Measurements from ENCODE around the gene SMG9. TPM values are rescaled to one million over a fixed set of nuclear protein-coding genes. Genes with fewer than 3 reads are reported as not detected.

SMG9 gene
- total RNA-seq, 1 experiment from 2014 or later = 49.9 TPM

DNA sequence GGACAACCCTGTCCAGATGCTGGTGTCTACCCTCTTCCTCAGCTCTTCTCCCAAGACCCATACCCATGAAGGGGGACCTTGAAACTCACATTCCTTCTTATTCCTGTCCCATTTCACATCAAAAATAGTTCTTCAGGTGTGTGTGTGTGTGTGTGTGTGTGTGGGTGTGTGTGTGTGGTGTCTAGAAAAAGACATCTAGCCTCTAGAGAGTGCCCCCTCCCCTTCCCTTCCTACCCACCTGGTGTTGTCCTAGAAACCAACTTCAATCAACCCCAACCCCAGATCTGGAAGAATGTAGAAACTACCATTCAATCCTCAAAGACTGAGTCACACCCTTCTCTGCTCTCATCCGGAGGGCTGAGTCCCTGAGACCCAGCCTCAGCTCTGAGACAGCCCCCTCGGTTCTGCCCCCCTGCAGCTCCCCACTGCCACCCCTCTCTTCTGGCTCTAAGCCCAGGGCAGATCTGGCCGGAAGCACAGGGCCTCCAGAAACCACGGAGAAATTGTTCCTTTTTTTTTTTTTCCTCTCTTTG is 22.5 kb upstream of the SMG9 start:
- Histone ChIP-seq H3K9me3 (ENCODE audit: control insufficient read depth, insufficient read depth, low read depth, low read length) (no peaks in the 10 kb centered on the region), H3K4me1 (ENCODE audit: control insufficient read depth, insufficient read depth, low read length) (peaks cover 37% of the 10 kb centered on the region), H3K36me3 (ENCODE audit: control insufficient read depth, insufficient read depth, low read length) (no peaks in the 10 kb centered on the region; the same call in 1 of the 2 replicates), H3K27ac (ENCODE audit: low read length) (peak overlapping the region; percentile 98), H3K27me3 (ENCODE audit: control insufficient read depth, insufficient read depth, low read length) (no peaks in the 10 kb centered on the region), H3K4me3 (ENCODE audit: low read depth in 2 of 2, low read length in 2 of 2) (peak overlapping the region in 1 of 2 experiments; percentile 21; a peak in 1 of 4 replicates)
- TF ChIP-seq, protein P1, sequence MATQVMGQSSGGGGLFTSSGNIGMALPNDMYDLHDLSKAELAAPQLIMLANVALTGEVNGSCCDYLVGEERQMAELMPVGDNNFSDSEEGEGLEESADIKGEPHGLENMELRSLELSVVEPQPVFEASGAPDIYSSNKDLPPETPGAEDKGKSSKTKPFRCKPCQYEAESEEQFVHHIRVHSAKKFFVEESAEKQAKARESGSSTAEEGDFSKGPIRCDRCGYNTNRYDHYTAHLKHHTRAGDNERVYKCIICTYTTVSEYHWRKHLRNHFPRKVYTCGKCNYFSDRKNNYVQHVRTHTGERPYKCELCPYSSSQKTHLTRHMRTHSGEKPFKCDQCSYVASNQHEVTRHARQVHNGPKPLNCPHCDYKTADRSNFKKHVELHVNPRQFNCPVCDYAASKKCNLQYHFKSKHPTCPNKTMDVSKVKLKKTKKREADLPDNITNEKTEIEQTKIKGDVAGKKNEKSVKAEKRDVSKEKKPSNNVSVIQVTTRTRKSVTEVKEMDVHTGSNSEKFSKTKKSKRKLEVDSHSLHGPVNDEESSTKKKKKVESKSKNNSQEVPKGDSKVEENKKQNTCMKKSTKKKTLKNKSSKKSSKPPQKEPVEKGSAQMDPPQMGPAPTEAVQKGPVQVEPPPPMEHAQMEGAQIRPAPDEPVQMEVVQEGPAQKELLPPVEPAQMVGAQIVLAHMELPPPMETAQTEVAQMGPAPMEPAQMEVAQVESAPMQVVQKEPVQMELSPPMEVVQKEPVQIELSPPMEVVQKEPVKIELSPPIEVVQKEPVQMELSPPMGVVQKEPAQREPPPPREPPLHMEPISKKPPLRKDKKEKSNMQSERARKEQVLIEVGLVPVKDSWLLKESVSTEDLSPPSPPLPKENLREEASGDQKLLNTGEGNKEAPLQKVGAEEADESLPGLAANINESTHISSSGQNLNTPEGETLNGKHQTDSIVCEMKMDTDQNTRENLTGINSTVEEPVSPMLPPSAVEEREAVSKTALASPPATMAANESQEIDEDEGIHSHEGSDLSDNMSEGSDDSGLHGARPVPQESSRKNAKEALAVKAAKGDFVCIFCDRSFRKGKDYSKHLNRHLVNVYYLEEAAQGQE (IDR thresholded peaks at IDR 0.05; ENCODE audit: insufficient read depth in 1 of 2, low read depth in 2 of 2, low read length in 1 of 2) = no peak
- TF ChIP-seq POLR2AphosphoS5 (IDR thresholded peaks at IDR 0.05; ENCODE audit: low read depth, low read length) (no peak), TCF7L2 (IDR thresholded peaks at IDR 0.05; ENCODE audit: low read depth, low read length) (no peak), SIN3A (IDR thresholded peaks at IDR 0.05; ENCODE audit: borderline replicate concordance, insufficient read depth, low read depth, low read length) (no peak)
- TF ChIP-seq, protein P2, sequence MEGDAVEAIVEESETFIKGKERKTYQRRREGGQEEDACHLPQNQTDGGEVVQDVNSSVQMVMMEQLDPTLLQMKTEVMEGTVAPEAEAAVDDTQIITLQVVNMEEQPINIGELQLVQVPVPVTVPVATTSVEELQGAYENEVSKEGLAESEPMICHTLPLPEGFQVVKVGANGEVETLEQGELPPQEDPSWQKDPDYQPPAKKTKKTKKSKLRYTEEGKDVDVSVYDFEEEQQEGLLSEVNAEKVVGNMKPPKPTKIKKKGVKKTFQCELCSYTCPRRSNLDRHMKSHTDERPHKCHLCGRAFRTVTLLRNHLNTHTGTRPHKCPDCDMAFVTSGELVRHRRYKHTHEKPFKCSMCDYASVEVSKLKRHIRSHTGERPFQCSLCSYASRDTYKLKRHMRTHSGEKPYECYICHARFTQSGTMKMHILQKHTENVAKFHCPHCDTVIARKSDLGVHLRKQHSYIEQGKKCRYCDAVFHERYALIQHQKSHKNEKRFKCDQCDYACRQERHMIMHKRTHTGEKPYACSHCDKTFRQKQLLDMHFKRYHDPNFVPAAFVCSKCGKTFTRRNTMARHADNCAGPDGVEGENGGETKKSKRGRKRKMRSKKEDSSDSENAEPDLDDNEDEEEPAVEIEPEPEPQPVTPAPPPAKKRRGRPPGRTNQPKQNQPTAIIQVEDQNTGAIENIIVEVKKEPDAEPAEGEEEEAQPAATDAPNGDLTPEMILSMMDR (IDR thresholded peaks at IDR 0.05) = no peak
- ChIA-PET CTCF (interaction anchor here (0.9 to 2.4 kb wide), 2 partner anchors 10 to 109 kb away, joined by 7 to 10 read pairs; no protein-coding TSS in a partner anchor), POLR2A (no interaction called here)
- ATAC-seq (no peak), DNase-seq (ENCODE audit: low read depth, low spot score) (no peak)
- BruUV-seq (replicated peaks) = no TSS peak
- intact Hi-C loops (cut with micrococcal nuclease; ENCODE audit: unreplicated experiment) = no loop called here
- in situ Hi-C loops (cut with HindIII; ENCODE audit: low pct_unique_long_range_greater_than_20kb, low sequenced_read_pairs) = no loop called here

DNA sequence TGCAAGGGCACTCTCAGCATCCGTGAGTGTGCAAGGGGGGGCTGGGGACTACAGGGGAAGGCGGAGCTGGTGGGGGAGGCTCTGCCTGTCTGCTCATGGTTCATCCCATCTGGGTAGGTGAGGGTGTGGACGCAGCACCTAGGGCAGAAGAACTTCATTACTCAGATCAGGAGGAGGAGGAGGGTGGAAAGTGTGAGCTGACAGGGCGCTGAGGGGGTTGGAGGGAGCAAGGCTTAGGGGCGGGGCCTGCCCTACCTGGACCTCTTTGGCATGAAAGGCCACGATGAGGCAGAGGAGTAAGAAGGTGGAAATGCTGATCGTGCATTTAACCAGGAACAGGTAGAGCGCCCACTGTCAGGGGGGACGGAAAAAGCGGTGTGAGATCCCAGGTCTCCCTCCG is 21.5 kb upstream of the SMG9 start:
- Histone ChIP-seq H3K4me1 (ENCODE audit: control insufficient read depth, insufficient read depth, low read length) (peaks cover 27% of the 10 kb centered on the region), H3K4me3 (ENCODE audit: low read depth in 2 of 2, low read length in 2 of 2) (no peak overlapping the region), H3K27ac (ENCODE audit: low read length) (no peak overlapping the region), H3K9me3 (ENCODE audit: control insufficient read depth, insufficient read depth, low read depth, low read length) (no peaks in the 10 kb centered on the region), H3K36me3 (ENCODE audit: control insufficient read depth, insufficient read depth, low read length) (no peaks in the 10 kb centered on the region; the same call in 1 of the 2 replicates), H3K27me3 (ENCODE audit: control insufficient read depth, insufficient read depth, low read length) (no peaks in the 10 kb centered on the region)
- POLR2A ChIA-PET = no interaction called here
- in situ Hi-C loops (cut with HindIII; ENCODE audit: low pct_unique_long_range_greater_than_20kb, low sequenced_read_pairs) = no loop called here
- BruUV-seq (replicated peaks) = no TSS peak
- intact Hi-C loops (cut with micrococcal nuclease; ENCODE audit: unreplicated experiment) = no loop called here
- CTCF ChIA-PET = interaction anchor here (1.7 kb wide), 1 partner anchor 10 kb away, joined by 5 read pairs; no protein-coding TSS in a partner anchor
- TF ChIP-seq, protein P1 (IDR thresholded peaks at IDR 0.05; ENCODE audit: insufficient read depth in 1 of 2, low read depth in 2 of 2, low read length in 1 of 2) = no peak
- TF ChIP-seq TCF7L2 (IDR thresholded peaks at IDR 0.05; ENCODE audit: low read depth, low read length) (no peak), SIN3A (IDR thresholded peaks at IDR 0.05; ENCODE audit: borderline replicate concordance, insufficient read depth, low read depth, low read length) (no peak)
- ATAC-seq = no peak
- DNase-seq (ENCODE audit: low read depth, low spot score) = no peak
